ENCODE results near the gene USP37. TPM values are rescaled to one million over a fixed set of nuclear protein-coding genes. Genes with fewer than 3 reads are reported as not detected.

Gene USP37
- total RNA-seq, 1 experiment from 2014 or later: 19.2 TPM

DNA sequence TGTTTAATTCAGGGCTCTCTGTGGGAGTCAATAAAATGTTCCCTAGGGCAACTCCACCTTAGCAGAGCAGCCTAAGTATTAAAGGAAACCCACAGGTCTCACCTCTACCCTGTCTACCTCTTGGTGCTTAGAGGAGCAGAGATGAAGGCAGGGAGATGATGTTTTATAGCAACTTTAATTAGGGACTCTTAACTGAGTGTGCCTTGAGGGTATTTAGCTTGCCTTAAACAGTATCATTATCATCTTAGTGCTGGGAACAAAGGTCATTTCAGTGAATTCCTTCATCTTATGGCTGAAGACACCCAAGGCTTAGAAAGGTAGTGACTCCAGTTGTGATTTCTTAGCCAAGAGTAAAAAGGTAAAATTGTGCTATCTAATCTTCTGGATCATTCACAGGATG is 122.5 kb downstream of the USP37 start:
- H3K4me3 ChIP-seq: no peak overlapping the region
- no peaks in the 10 kb centered on the region for H3K9me3 ChIP-seq (replicated peaks)
- H3K27me3 ChIP-seq (replicated peaks): no peaks in the 10 kb centered on the region
- H3K4me1 ChIP-seq (replicated peaks): peaks cover 5% of the 10 kb centered on the region
- peaks cover 14% of the 10 kb centered on the region for H3K36me3 ChIP-seq
- H3K27ac ChIP-seq: no peak overlapping the region
- no peak for DNase-seq (ENCODE audit: low read depth in 1 of 2, low spot score in 2 of 2)

DNA sequence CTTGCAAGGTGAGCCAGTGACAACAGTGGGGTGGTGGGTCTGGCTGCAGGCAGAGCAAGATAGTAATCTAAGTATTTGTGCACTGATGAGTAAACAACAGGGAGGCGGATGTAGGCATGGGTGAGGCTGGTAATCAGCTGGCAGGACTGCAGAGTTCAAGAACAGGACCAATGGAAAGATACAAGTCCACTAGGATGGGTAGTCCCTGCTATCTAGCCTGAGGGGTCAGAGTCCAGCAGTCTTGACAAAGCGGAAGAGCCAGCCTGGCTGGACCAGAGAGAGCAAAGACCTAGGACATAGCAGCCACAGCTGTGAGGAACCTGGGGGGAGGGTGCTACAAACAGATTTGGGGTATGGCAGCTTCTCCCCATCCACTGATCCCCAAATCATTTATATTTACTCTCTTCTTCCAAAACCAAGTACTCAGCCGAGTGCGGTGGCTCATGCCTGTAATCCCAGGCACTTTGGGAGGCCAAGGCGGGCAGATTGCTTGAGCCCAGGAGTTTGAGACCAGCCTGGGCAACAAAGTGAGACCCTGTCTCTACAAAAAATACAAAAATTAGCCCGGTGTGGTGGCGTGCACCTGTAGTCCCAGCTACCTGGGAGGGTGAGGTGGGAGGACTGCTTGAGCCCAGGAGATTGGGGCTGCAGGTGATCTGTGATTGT is 123.3 kb downstream of the USP37 start:
- no peak overlapping the region for H3K27ac ChIP-seq
- no peak overlapping the region for H3K4me3 ChIP-seq
- H3K9me3 ChIP-seq (replicated peaks): no peaks in the 10 kb centered on the region
- H3K4me1 ChIP-seq (replicated peaks): peaks cover 5% of the 10 kb centered on the region
- H3K36me3 ChIP-seq: peaks cover 14% of the 10 kb centered on the region
- no peak for DNase-seq (ENCODE audit: low read depth in 1 of 2, low spot score in 2 of 2)
- H3K27me3 ChIP-seq (replicated peaks): no peaks in the 10 kb centered on the region

DNA sequence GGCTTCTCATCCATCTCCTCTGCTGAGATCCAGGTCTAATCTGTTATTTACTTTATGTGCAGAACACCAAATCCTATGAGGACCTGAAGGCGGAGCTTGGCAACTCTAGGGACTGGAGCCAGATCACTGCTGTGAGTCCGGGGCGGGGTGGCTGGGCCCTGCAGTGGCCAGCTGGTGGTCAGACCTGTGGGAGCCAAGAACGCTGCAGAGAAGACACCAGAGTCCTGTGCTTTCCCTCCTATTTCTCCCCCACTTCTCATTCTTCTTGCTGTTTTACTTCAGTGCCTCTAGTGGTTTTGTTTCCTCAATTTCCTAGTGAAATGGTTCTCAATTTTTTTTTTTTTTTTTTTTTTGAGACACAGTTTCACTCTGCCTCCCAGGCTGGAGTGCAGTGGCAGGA is 129.6 kb downstream of the USP37 start:
- no peak overlapping the region for H3K27ac ChIP-seq
- H3K4me1 ChIP-seq (replicated peaks): no peaks in the 10 kb centered on the region
- no peaks in the 10 kb centered on the region for H3K9me3 ChIP-seq (replicated peaks)
- no peaks in the 10 kb centered on the region for H3K36me3 ChIP-seq
- no peak for DNase-seq (ENCODE audit: low read depth in 1 of 2, low spot score in 2 of 2)
- H3K4me3 ChIP-seq: no peak overlapping the region
- no peaks in the 10 kb centered on the region for H3K27me3 ChIP-seq (replicated peaks)

DNA sequence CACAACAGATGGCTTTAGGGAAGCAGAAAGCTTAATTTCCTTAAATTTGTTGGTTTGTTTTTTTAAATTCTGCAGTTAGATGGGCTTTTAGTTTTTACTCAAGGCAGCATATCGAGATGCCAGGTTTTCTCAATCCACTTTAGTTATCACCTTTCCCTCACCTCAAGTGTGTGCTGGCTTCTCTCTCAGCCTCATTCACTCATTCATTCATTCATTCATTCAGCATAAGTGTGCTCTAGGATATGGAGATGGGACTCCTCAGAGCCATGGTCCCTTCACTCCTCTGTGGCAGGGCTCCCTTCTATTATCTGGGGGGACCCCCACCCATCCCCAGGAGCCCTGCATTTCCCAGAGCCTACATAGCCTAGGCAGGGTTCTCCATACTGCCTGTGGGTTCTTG is 130.2 kb downstream of the USP37 start:
- no peak for DNase-seq (ENCODE audit: low read depth in 1 of 2, low spot score in 2 of 2)
- Histone ChIP-seq H3K9me3 (replicated peaks) (no peaks in the 10 kb centered on the region), H3K4me1 (replicated peaks) (no peaks in the 10 kb centered on the region), H3K4me3 (no peak overlapping the region), H3K27me3 (replicated peaks) (no peaks in the 10 kb centered on the region), H3K27ac (no peak overlapping the region), H3K36me3 (no peaks in the 10 kb centered on the region)

DNA sequence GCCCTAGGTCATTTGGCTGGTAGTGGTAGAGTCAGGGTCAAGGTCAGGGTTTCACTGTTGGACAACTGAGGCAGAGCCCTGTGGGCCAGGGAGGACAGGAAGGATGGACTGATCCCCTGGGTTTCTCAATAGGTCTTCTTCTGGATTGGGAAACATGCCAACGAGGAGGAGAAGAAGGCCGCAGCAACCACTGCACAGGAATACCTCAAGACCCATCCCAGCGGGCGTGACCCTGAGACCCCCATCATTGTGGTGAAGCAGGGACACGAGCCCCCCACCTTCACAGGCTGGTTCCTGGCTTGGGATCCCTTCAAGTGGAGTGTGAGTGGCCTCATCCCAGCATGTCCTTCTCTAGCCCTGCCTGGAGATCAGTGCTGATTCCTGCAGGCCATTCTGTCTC is 131.2 kb downstream of the USP37 start:
- no peak for DNase-seq (ENCODE audit: low read depth in 1 of 2, low spot score in 2 of 2)
- Histone ChIP-seq H3K4me1 (replicated peaks) (no peaks in the 10 kb centered on the region), H3K36me3 (no peaks in the 10 kb centered on the region), H3K4me3 (no peak overlapping the region), H3K9me3 (replicated peaks) (no peaks in the 10 kb centered on the region), H3K27me3 (replicated peaks) (no peaks in the 10 kb centered on the region), H3K27ac (no peak overlapping the region)

DNA sequence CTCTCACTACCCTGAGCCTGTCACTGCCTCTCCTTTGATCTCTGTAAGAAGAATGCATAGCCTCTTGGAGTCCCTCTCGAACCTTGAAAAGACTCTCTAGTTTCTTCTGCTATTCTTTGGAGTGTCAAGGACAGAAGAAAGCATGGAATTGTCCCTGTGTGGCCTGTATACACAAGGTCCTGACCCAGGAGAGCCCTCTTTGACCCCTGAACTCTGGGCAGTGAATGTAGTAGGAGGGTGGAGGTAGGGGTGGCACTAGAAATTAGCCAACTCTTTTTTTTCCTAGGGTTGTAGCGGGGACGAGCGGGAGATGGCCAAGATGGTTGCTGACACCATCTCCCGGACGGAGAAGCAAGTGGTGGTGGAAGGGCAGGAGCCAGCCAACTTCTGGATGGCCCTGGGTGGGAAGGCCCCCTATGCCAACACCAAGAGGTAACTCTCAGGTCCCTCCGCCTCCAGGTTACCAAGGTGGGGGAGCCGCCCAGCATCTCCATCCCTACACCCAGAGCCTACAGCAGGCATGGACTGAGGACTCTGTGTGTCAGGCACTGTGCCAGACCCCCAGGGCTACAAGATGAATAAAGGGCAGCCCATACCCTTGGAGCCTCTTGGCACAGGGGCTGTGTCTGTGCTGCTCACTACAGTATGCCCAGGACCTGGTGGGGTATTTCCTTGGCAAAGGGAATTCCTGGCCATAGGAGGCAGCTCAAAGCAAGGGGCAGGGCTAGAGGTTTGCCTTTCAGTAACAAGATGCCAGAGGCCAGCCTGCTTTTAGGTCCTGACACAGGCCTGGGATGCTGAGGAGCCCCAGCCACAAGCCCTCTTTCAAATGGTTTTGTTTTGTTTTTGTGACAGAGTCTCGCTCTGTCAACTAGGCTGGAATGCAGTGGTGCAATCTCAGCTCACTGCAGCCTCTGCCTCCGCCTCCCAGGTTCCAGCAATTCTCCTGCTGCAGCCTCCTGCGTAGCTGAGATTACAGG is 132.9 kb downstream of the USP37 start:
- Histone ChIP-seq H3K9me3 (replicated peaks) (no peaks in the 10 kb centered on the region), H3K4me3 (no peak overlapping the region), H3K27ac (no peak overlapping the region), H3K27me3 (replicated peaks) (no peaks in the 10 kb centered on the region), H3K4me1 (replicated peaks) (no peaks in the 10 kb centered on the region), H3K36me3 (no peaks in the 10 kb centered on the region)
- no peak for DNase-seq (ENCODE audit: low read depth in 1 of 2, low spot score in 2 of 2)

DNA sequence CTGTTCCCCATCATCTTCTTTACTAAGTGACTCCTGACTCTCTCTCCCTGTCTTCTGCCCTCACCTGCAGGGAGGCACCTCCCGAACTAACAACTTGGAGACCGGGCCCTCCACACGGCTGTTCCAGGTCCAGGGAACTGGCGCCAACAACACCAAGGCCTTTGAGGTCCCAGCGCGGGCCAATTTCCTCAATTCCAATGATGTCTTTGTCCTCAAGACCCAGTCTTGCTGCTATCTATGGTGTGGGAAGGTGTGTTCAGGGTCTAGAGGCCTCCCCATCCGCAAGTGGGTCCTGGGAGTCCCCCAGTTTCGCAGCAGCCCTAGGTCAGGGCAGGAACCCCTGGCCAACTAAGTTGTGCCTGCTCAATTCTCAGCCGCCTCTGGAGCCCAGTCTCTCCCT is 133.7 kb downstream of the USP37 start:
- no peaks in the 10 kb centered on the region for H3K9me3 ChIP-seq (replicated peaks)
- no peaks in the 10 kb centered on the region for H3K36me3 ChIP-seq
- DNase-seq (ENCODE audit: low read depth in 1 of 2, low spot score in 2 of 2): no peak
- no peaks in the 10 kb centered on the region for H3K27me3 ChIP-seq (replicated peaks)
- no peak overlapping the region for H3K4me3 ChIP-seq
- no peak overlapping the region for H3K27ac ChIP-seq
- H3K4me1 ChIP-seq (replicated peaks): no peaks in the 10 kb centered on the region

DNA sequence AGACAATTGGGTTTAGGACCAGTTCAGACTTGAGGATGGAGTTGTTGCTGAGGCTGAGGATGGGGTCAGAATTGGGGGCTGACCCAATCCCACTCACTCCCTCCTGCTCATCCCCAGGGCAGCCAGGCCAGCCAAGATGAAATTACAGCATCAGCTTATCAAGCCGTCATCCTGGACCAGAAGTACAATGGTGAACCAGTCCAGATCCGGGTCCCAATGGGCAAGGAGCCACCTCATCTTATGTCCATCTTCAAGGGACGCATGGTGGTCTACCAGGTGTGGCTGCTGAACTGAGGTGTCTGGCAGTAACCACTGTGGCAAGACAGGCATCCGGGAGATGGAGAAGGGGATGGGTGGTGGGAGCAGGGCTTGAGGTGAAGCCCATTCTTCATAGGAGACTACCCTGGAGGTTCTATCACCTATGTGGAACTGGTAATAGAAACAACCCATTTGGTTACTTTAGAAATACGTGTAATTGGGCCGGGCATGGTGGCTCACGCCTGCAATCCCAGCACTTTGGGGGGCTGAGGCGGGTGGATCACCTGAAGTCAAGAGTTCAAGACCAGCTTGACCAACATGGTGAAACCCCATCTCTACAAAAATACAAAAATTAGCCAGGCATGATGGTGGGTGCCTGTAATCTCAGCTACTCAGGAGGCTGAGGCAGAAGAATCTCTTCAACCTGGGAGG is 135.3 kb downstream of the USP37 start:
- H3K27me3 ChIP-seq (replicated peaks): no peaks in the 10 kb centered on the region
- no peaks in the 10 kb centered on the region for H3K4me1 ChIP-seq (replicated peaks)
- DNase-seq (ENCODE audit: low read depth in 1 of 2, low spot score in 2 of 2): no peak
- no peaks in the 10 kb centered on the region for H3K36me3 ChIP-seq
- H3K27ac ChIP-seq: no peak overlapping the region
- H3K9me3 ChIP-seq (replicated peaks): no peaks in the 10 kb centered on the region
- no peak overlapping the region for H3K4me3 ChIP-seq

DNA sequence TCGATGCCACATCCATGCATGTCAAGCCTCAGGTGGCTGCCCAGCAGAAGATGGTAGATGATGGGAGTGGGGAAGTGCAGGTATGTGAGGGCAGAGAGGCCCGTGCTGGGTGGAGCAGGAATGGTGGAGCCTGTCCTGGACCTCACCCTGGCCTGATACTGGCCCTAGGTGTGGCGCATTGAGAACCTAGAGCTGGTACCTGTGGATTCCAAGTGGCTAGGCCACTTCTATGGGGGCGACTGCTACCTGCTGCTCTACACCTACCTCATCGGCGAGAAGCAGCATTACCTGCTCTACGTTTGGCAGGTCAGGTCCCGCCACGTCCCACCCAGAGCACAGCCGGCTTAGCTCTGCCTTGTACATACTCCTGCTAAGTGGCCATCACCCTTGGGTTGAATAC is 136.3 kb downstream of the USP37 start:
- Histone ChIP-seq H3K36me3 (no peaks in the 10 kb centered on the region), H3K4me3 (no peak overlapping the region), H3K9me3 (replicated peaks) (no peaks in the 10 kb centered on the region), H3K27me3 (replicated peaks) (no peaks in the 10 kb centered on the region), H3K4me1 (replicated peaks) (no peaks in the 10 kb centered on the region), H3K27ac (no peak overlapping the region)
- no peak for DNase-seq (ENCODE audit: low read depth in 1 of 2, low spot score in 2 of 2)

DNA sequence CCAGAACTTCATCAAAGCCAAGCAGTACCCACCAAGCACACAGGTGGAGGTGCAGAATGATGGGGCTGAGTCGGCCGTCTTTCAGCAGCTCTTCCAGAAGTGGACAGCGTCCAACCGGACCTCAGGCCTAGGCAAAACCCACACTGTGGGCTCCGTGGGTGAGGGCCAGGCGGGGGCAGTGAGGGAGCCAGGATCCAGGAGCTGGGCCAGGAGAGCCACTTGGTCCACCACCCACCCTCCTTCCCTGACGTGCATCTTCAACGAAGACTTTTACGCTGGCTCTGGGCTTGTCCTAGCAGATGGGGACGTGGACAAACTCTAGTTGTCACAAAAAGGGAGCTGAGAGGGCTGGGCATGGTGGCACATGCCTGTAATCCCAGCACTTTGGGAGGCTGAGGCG is 137.4 kb downstream of the USP37 start:
- DNase-seq (ENCODE audit: low read depth in 1 of 2, low spot score in 2 of 2): no peak
- H3K27ac ChIP-seq: no peak overlapping the region
- no peak overlapping the region for H3K4me3 ChIP-seq
- no peaks in the 10 kb centered on the region for H3K4me1 ChIP-seq (replicated peaks)
- no peaks in the 10 kb centered on the region for H3K36me3 ChIP-seq
- no peaks in the 10 kb centered on the region for H3K9me3 ChIP-seq (replicated peaks)
- H3K27me3 ChIP-seq (replicated peaks): no peaks in the 10 kb centered on the region

DNA sequence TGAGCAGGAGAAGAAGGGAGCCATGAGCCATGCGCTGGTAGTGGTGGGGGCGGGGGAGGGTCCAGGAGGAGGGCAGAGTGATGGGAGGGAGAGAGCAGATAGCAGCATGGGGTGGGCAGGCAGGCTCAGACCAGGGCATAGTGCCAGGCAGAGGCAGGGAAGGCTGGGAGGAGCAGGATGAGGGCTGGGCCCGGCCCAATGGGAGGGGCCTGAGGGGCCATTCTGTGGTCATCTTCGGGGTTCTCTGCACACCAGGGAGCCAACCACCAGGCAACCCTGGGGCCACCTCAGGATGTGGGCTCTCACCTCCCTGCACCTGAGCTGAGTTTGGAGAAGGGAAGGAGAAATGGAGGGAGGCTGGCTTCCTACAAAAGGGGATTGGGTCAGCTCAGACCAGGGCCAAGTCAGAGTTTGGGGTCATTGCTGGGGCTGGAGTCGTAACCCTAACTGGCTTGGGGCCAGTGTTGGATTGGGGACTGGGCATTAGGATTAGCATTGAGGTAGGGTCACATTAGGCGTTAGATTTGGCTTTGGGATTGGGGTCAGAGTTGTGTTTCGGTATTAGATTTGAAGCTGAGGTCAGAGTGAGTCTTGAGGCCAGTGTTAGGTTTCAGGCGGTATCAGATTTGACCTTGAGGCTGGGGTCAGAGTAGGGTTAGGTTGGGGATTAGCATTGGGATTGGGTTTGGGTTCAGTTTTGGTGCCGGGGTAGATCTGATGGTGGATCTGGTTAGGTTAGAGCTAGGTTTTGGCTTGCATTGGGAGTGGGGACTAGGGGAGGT is 138.0 kb downstream of the USP37 start:
- Histone ChIP-seq H3K4me1 (replicated peaks) (no peaks in the 10 kb centered on the region), H3K27me3 (replicated peaks) (no peaks in the 10 kb centered on the region), H3K9me3 (replicated peaks) (no peaks in the 10 kb centered on the region), H3K4me3 (no peak overlapping the region), H3K27ac (no peak overlapping the region), H3K36me3 (no peaks in the 10 kb centered on the region)
- no peak for DNase-seq (ENCODE audit: low read depth in 1 of 2, low spot score in 2 of 2)

DNA sequence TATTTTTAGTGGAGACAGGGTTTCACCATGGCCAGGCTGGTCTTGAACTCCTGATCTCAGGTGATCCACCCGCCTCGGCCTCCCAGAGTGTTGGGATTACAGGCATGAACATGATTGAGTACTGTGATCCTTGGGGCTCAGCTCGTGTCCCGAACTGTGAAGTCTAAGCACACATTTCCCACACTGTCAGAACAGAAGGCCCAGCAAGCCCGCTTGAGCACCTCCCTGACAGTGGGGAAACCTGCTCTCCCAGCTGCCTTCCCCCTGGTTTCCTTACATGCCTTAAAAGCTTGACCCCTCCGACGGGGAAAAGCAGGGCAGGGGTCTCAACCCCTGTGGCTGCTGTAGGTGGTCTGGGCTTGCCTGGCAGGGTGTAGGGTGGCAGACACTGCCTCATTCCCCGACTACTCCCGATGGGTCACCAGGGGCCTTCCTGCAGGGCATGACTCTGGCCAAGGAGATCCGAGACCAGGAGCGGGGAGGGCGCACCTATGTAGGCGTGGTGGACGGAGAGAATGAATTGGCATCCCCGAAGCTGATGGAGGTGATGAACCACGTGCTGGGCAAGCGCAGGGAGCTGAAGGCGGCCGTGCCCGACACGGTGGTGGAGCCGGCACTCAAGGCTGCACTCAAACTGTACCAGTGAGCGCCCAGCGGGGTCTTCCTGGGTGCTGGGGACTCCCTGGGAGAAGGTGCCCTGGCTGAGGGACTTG is 139.1 kb downstream of the USP37 start:
- Histone ChIP-seq H3K9me3 (replicated peaks) (no peaks in the 10 kb centered on the region), H3K4me3 (no peak overlapping the region), H3K27me3 (replicated peaks) (no peaks in the 10 kb centered on the region), H3K4me1 (replicated peaks) (no peaks in the 10 kb centered on the region), H3K36me3 (no peaks in the 10 kb centered on the region), H3K27ac (no peak overlapping the region)
- no peak for DNase-seq (ENCODE audit: low read depth in 1 of 2, low spot score in 2 of 2)

DNA sequence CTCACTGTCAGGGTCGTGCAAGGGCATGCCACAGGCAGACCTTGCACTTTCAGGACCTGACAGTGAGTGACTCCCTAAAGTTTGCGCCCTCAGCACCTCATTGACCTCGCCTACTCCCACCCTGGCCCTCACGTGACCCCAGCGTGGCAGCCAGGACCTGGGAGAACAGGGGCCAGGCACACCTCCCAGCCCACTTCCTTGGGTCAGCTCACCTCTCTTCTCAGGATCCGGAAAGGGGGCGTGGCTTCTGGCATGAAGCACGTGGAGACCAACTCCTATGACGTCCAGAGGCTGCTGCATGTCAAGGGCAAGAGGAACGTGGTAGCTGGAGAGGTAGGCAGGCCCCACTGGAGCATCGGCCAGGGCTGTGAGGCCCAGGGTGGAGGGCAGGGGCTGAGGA is 140.4 kb downstream of the USP37 start:
- H3K27ac ChIP-seq: no peak overlapping the region
- H3K9me3 ChIP-seq (replicated peaks): no peaks in the 10 kb centered on the region
- no peak for DNase-seq (ENCODE audit: low read depth in 1 of 2, low spot score in 2 of 2)
- H3K27me3 ChIP-seq (replicated peaks): no peaks in the 10 kb centered on the region
- no peaks in the 10 kb centered on the region for H3K4me1 ChIP-seq (replicated peaks)
- no peaks in the 10 kb centered on the region for H3K36me3 ChIP-seq
- no peak overlapping the region for H3K4me3 ChIP-seq

Measured in SJSA1 (cell line).